CD4-positive, alpha-beta T cell treated with Interleukin-17A for 4 hours (primary cell): ENCODE results near the gene KIF23.

Source experiments
- DNase-seq: peaks from one replicate; pipeline ENCODE4 v3.0.0-alpha.2; 2020; ENCODE audit warnings: mixed read lengths

The KIF23 gene

DNA sequence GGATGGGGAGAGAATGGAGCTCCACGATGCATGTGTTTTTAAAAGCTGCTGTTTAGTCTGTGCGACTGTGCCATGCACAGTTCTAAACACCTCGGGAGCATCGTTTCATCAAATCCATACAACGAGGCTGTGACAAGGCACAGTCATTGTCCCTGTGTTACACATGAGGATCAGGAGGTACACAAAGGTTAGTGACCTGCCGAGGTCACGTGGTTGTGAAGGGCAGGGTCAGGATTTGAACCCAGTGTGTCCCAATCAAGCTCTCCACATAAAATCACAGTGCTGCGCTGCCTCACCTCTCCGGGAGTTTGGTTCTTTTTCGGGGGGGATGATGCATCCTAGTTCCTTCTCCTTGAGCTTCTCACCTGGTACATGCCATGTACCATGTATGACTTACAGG is 18.7 kb upstream of the KIF23 start:
- DNase-seq, result no peak

DNA sequence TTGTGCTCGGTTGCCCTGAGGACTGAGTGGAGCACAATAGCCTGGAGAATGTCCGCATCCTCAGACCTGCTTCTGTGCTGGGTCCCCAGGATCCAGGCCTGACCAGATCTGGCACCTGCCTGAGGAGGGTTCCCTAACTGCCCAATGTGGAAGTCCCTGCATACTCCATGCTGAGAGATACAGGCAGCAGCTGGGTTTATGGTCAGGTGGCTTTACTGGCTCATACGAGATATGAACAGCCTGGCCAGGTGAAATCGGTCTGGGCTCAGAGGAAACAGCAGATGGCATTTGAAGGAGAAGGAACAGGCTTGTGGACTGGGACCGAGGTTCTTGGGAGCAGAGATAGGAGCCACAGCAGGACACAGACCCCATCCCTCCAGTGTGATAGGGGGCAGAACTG is 18.2 kb upstream of the KIF23 start:
- DNase-seq, result no peak

DNA sequence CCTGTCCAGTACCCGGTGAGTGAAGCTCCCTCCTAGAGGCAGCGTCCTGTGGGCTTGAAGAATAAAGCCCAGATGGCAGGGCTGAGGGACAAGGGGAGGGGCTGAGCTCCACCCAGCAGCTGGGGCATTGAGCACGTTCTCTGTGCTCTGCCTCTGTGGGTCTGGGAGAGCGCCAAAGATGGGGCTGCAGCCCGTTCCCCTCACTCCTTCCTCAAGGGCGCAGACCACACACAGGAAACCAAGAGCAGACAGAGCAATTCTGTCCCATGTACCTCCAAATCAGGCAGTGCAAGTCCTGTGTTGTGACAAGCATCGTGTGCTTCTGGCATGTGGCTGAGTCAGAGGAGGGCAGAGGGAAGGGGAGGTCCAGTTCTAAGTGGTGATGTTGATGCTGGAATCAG is 15.7 kb upstream of the KIF23 start:
- no peak for DNase-seq

DNA sequence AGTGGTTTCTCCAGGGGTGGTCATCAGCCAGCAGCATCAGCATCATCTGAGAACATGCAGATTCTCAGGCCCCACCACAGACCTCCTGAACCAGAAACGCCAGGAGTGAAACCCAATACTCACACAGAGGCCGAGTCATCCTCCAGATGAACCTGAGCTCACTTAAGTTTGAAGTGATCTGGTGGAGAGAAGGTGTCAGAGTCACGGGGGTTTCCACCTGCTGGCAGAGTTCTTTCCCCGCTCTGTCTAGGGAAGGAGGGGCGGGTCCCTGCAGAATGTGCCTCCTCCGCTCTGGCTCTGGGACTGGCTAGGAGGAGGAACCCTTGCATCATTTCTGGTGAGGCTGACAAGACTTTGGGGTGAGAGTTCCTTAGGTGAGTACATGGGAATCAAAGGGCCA is 13.3 kb upstream of the KIF23 start:
- no peak for DNase-seq

DNA sequence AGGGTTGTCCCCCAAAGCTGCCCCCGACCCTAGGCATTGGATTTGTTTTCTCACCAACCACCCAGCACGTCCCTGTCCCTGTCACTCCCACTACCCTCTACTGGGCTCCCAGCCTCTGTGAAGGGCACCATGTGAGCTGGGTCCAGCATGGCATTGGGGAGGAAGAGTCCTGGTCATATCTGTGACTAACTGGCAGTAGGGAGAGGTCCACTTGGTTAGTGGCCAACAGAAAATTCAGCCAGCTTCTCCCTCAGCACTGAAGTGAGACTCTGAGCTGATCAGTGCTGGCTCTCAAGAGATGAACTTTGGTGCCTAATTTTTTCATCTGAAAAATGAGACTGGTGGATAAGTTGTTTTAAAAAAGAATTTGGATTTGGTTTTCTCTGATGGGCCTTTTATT is 11.3 kb upstream of the KIF23 start:
- no peak for DNase-seq

DNA sequence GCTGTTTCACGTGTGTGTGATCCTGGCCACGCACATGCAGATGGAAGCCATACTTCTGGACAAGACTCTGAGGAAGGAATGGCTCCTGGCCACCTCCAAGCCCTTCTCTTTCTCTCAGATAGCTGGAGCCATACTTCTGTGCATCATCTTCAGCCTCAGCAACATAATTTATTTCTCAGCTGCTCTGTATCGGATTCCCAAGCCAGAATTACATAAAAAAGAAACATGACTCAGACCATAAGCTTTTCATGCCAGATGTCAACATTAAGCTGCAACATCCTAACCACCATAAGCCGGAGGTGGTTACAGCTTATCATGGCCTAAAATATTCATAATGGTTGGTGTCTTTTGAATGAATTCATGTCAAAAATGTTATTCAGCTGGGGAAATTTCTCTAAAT is 10.6 kb upstream of the KIF23 start:
- no peak for DNase-seq

DNA sequence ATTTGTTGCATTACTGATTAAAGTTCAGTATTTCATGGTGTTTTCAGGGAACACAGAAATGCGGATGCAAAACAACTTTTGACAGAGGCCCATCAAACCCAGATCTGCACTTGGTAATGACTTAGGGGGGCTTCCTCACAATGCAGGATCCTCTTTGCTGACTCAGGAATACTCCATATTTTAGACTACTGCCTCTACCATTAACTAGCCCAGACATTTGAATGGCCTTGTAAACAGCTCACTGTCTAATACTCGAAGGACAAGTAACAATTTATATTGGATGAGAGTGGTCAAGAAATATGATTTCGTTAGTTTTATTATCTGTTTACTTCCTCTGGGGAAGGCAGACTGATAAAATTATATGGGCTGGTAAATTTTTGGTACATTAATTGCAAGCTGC is 9.0 kb upstream of the KIF23 start:
- DNase-seq, result no peak

DNA sequence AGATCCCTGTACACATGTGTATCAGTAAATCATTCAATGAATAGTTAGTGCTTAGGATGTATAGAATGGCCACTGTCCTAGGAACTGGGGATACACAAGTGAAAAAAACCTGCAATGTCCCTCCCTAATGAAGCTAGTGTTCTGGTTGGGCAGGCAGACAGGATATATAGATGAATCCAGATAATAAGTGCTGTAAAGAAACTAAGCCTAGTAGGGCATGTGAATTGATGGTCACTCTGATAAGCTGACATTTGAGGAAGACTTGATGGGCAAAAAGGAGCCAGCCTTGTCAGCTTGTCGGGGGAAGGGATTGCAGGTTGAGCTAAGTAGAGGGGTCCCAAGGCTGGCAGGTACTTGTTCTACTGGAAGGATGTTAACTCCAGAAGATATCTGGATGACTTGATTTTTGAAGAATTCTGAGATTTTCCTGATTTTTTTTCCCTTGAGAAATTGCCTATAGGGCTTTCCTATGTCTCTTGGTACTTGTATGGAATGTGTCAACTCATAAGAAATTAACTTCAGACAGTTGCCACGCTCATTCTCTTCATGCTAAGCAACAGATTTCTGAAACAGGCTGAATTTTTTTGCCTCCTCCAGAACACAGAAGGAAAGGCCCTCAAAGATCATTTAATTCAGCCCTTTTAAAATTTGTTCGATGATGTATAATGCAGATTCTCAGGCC is 6.3 kb upstream of the KIF23 start:
- DNase-seq, result no peak

DNA sequence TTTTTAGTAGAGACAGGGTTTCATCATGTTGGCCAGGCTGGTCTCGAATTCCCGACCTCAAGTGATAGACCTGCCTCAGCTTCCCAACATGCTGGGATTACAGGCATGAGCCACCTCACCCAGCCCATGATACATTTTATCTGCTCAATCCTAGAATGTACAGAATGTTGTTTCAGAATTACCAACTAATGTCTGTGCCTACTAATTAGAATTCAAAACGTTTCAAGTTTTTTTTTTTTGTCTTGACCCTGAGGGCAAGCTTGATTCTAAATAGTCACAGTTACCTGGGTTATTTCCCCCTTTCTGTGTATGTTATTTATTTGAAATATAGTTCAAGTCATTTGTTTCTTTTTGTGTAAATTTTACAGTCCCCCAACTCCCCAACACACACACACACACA is 5.3 kb upstream of the KIF23 start:
- no peak for DNase-seq

DNA sequence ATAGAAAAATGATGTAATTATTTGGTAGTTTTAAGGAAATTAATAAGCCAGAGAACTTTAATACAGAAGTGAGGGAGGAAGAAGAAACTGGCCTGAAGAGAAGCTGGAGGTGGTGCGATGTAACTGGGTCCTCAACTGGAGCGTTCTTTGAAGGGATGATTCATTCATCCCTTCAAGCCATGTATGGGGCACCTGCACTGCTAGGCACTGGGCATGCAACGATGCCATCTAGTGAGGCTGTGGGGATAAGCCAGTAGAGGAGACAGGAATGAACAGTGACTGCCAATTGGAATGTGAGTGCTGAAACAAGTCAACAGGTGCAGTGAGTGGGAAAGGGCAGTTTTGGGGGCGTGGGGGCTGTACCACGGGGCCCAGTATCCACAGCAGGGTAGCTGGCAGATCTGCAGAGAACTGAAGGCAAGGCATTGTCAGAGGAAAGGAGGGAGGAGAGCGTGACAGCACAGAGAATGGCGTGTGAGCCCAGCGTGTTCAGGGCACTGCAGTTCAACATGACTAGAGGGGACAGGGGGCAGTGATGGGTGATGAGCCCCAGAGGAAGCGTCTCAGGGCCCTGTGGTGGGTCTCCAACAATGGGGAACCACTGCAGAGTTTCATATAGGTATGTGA is 3.8 kb upstream of the KIF23 start:
- DNase-seq, result peak; percentile 30

DNA sequence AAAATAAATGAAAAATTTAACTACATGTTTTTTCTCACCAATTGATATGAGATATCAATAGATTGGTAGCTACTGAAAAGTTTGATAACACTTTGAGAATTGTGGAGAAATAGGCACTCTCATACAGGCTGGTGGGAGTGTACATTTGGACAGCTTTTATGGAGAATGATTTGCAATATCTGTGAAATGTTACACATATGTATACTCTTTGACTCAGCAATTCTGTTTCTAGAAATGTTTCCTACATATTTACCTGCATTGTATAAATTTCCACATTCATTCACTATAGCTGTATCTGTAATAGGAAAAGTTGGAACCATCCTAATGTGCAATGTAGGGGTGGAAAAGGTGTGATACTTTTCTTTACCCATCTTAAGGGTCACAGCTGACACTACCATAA is 1.9 kb upstream of the KIF23 start:
- DNase-seq, result no peak

DNA sequence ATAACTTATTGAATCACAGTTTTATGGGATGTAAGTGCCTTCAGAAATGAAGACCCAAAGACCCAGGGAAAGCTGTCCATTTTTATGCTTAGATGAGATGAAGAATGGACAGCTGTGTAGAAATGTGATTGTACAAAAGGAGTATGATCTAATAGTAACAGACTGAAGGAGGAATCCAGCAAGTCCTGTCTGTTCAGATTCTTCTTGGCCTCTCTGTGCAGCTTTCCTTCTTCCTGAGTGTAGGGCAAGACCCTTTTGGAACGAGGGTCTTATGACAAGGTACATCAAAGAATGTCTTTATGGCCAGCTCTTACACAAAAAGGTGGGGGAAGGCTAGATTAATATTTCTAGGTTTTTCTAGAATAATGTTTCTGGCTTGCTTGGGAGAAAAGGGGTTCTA is 1.4 kb upstream of the KIF23 start:
- no peak for DNase-seq

DNA sequence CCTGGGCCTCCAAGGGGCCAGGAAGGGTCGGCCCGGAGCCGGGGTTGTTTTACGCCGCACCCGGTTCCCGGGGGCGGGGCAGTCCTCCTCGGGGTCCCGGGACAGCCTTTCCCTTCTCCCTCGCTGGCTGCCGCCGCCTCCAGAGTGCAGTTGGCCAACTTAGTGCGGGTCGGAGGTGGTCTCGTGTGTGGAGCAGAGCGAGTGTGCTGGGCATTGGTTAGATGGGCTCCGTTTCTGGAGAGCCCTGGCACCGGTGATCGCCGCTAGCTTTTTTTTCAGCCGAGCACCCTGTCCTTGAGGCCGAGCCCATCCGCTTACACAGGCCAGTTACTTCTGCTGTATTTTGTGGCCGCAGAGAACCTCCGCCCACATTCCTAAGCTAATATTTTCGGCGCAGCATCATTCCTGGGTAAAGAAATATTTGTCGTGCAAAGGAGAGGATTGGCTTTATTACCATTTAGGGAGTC is 585 bp downstream of the KIF23 start:
- DNase-seq, result peak; percentile 12

DNA sequence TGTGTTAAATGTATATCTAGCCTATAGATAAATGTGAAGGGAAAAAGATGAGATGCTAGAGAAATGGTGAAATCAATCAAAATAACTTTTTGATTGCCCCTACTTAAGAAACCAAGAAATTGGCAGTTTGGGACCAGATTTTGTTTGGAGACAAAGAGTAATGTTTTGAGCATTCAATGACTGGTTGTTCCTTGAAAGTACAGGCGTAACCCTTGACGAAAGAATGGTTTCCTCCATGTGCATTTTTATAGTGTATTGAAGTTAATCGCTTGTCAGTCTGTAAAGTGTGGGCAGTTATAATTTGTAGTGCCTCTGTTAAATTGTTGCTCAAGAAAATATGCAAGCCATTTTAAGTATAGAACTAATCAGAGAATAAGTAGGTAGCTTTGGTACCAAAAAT is 1.2 kb downstream of the KIF23 start:
- DNase-seq, result no peak

DNA sequence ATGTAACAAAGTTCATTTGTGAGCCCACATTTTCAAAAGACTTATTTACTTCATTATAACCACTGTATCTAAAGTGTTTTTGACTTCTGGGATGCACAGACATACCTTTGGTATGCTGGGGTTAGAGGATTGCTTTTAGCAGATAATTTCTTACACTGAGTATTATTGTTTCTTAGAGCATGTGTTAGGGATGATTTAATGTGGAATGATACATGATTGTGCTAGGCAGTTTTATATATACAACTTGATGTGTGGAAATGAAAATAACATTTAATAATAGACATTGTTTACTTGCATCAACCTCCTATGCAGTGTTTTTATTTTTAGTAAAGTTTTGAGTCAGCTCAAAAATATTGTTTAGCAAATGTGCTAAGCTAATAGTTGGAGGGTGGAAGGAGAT is 3.4 kb downstream of the KIF23 start:
- no peak for DNase-seq

DNA sequence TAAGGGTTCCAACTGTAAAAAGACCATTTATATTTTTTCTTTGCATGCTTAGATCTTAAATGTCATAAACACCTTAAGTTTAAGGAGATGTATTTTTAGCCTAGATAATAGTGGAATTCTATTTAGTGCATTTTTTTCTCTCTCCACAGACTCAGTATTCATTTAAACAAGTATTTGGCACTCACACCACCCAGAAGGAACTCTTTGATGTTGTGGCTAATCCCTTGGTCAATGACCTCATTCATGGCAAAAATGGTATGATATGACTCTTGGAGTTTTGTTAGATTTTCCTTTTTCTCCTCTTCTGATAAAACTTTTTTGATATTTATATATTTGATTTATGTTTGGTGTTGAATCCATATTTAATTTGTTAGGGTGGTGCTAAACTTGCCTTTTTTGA is 7.3 kb downstream of the KIF23 start:
- no peak for DNase-seq

DNA sequence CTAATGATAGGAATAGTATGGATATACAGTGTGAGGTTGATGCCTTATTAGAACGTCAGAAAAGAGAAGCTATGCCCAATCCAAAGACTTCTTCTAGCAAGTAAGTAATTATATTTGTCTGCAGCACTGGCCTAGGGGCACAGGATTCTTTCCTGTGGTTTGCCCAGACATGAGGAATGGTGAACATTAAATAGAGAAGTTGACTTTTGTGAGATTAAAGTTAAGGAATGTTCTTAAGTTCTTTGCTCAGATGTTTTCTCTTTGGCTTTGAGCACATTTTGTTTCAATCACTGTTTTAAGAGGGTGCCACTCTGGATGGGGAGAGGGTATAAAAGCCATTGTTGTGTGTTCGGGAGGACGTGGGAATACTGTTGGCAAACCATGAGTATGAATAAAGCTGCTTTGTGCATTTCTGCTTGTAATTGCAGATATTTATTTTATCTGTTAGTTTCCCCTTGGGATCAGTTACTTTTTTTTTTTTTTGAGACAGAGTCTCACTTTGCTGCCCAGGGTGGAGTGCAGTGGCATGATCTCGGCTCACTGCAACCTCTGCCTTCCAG is 8.3 kb downstream of the KIF23 start:
- DNase-seq, result no peak

DNA sequence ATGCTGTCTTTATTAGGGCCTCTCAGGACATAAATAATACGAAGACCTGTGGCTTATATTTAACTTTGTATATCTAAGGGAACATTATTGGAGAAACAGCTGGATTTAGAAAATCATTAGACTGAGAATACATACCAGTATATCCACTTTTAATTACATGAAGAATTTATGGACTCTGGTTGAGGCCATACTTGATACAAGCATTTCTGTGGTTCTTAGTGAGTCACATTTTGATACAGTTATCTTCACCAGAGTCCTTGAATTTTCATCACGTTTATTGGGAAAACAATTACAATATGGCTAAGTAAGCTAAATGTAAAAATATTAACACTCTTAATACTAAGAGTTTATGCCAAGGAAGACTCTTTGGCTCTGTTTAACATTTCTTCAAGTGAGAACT is 9.9 kb downstream of the KIF23 start:
- DNase-seq, result no peak

DNA sequence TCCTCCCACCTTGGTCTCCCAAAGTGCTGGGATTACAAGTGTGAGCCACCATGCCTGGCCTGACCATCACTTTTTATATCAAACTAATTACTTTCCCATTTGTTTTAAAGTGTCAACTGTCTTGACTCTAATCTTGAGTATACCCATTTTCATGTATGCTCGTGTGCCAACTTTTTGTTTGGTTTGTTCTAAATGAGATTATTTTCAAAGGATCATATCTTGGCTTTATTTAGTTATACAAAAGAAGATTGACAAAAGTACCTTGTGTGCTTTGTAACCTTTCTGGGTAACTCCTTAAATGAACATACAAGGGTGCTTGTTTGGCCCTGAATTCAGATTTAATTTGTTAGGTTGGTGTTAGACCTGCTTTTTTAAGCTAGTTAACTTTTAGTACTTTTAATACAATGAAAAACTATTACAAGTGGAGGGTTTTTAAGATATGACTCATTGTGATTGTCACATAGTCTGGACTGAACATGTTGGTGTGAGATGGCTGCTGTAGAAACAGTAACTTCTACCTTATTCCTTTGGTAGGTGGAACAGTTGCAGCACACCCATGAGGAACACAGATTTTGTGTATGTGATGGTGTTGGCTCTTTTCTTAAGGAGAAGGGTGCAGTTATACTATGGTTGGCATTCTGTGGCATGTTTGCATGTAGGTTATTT is 10.7 kb downstream of the KIF23 start:
- no peak for DNase-seq

DNA sequence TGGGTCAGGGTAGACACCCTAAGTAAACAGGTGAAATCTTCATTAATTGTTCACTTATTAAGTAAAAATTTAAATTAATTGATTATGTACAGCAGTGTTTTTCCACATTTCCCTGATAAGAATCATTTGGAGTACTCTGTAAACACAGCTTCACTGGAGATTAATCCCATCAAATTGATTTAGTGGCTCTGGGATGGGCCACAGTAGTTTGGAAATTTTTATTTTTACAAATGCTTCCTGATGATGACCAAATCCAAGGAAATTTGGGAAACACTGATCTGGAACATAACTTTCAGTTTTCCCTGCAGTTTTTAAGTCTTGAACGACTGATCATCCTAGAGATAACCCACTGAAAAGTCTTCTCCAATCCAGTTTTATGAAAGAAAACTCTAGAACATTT is 19.7 kb downstream of the KIF23 start:
- DNase-seq, result no peak

DNA sequence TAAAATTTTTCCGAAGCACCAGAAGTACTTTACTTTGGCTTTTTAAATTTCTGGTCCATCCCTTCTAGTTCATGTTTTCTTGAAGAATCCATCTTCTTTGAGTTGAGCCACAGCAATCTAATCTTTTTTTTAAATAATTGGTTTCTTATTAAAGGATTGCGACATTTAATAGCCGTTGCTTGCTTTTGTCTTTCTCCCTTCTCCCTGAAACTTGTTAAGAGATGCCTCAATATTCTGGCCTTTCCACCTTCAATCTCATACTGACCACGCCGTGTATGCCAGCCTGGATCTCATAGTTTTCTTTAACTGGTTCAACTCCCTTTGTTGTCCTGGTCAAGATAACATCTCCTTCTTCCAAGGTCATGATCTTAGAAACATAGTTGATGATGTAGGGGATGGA is 20.1 kb downstream of the KIF23 start:
- no peak for DNase-seq

DNA sequence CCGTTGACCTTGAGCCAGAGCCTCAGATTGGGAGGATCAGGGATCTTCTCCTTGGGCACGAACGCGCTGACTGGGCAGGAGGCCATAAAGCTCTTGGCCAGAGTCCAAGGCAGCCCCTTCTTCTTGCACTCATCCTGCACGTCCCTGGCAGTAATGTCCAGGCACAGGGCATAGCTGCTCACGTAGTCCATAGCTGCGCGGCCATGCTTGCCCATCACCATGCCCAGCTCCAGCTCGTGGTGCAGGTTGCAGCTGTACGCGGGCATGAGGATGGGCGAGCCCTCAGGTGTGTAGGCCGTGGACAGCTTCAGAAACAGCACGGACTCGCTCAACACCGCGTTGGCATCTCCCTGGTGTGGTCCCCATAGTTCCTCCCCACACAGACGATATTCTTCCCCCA is 20.5 kb downstream of the KIF23 start:
- no peak for DNase-seq

DNA sequence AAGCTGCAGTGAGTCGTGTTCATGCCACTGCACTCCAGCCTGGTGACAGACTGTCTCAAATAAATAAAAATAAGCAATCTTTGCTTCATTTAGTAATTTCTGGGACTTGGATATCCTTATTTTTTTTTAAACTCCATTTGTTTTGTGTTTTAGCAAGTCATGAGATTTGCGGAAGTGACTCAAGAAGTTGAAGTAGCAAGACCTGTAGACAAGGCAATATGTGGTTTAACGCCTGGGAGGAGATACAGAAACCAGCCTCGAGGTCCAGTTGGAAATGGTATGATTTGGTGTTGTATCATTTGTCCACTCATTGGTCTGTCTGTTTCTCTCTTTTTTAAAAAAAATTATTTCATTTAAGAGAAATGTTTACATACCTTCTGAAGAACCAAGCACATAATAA is 21.8 kb downstream of the KIF23 start:
- no peak for DNase-seq

DNA sequence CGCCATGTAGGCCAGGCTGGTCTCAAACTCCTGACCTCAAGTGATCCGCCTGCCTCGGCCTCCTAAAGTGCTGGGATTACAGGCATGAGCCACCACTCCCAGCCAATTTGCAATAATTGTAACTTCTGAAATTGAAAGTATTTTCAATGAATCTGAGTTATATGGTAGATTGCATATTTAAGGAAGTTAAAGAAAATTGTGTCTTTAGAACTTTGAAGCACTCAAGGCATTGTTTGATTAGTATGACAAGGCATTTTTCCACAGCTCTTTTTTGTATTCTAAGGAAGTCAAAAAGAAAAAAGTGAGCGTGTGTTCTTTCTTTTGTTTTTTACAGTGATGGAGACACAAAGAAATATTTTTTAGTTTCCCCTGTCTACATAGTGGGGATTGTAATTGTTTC is 22.8 kb downstream of the KIF23 start:
- no peak for DNase-seq
